IMR-90 (cell line): ENCODE measurements around the gene CNIH1. TPM values are rescaled to one million over a fixed set of nuclear protein-coding genes. Genes with fewer than 3 reads are reported as not detected.
A peak's percentile ranks its signal among the peaks of the same experiment; 100 is the strongest.
"Not testable (repeated sequence)": the region's sequence is repeated elsewhere in the genome, so short reads cannot be mapped to it uniquely, and the experiment has no call there.

ENCODE experiments used
- ATAC-seq: fragments of 200-7000 bp; cut with Tn5 transposase; 2 replicates; pipeline ENCODE4 v1.9.1; 2020; ENCODE audit warnings: low read depth, mild to moderate bottlenecking, moderate library complexity
- BruUV-seq: library from RNA; stranded (reverse); fragments of 400-500 nt; replicated peaks from 2 replicates; lab custom pipeline; 2021; lab: Mats Ljungman, UMichigan
- CTCF ChIA-PET: fragments of 300-600 bp; formaldehyde crosslinking; extraction: SDS; loops from one replicate; lab custom pipeline; 2021; ENCODE audit warnings: antibody characterized with exemption; lab: Yijun Ruan, JAX
- POLR2A ChIA-PET: fragments of 300-600 bp; sonication (Branson Sonifier 250); formaldehyde crosslinking; loops from one replicate; lab custom pipeline; 2022; ENCODE audit warnings: antibody characterized with exemption; ENCODE audit not compliant: unreplicated experiment; lab: Charles Lee
- DNase-seq: peaks from one replicate; pipeline ENCODE4 v3.0.0; 2013
- H2AFZ ChIP-seq: replicated peaks from 2 replicates; pipeline ENCODE3; 2013; ENCODE audit warnings: low read length, mild to moderate bottlenecking; ENCODE audit not compliant: poor library complexity
- H2AK5ac ChIP-seq: 2 replicates; pipeline ENCODE4 v1.6.1; 2013; ENCODE audit warnings: low read depth, low read length, inconsistent platforms
- H2AK9ac ChIP-seq: replicated peaks from 2 replicates; pipeline ENCODE3; 2013; ENCODE audit warnings: mild to moderate bottlenecking, low read depth, low read length, moderate library complexity; ENCODE audit not compliant: poor library complexity
- H2BK120ac ChIP-seq: 2 replicates; pipeline ENCODE4 v1.6.1; 2013; ENCODE audit warnings: low read depth, low read length, inconsistent platforms
- H2BK15ac ChIP-seq: 3 replicates; pipeline ENCODE4 v1.6.1; 2013; ENCODE audit warnings: low read depth, low read length, inconsistent platforms
- H2BK20ac ChIP-seq: 2 replicates; pipeline ENCODE4 v1.6.1; 2013; ENCODE audit warnings: low read depth, mild to moderate bottlenecking, inconsistent platforms, low read length, moderate library complexity
- H2BK5ac ChIP-seq: 2 replicates; pipeline ENCODE4 v1.6.1; 2013; ENCODE audit warnings: mild to moderate bottlenecking, low read depth, low read length, inconsistent platforms; ENCODE audit not compliant: poor library complexity, severe bottlenecking
- H3K14ac ChIP-seq: replicated peaks from 2 replicates; pipeline ENCODE4 v1.6.1; 2013; ENCODE audit warnings: low read depth, low read length, inconsistent platforms
- H3K18ac ChIP-seq: 2 replicates; pipeline ENCODE4 v1.6.1; 2013; ENCODE audit warnings: low read depth, low read length, control low read depth
- H3K23ac ChIP-seq: 2 replicates; pipeline ENCODE4 v1.6.1; 2013; ENCODE audit warnings: low read depth, low read length, inconsistent platforms
- H3K27ac ChIP-seq: 2 replicates; pipeline ENCODE4 v1.5.1; 2013; ENCODE audit warnings: mild to moderate bottlenecking, control low read depth, low read length; ENCODE audit not compliant: insufficient read depth
- H3K27me3 ChIP-seq: 2 replicates; pipeline ENCODE4 v1.6.1; 2013; ENCODE audit warnings: low read length; ENCODE audit not compliant: control insufficient read depth, insufficient read depth
- H3K36me3 ChIP-seq: 2 replicates; pipeline ENCODE4 v1.6.1; 2013; ENCODE audit warnings: low read length, mixed read lengths; ENCODE audit not compliant: control insufficient read depth, insufficient read depth
- H3K4ac ChIP-seq: 2 replicates; pipeline ENCODE4 v1.6.1; 2013; ENCODE audit warnings: low read depth, low read length, inconsistent platforms
- H3K4me1 ChIP-seq: 2 replicates; pipeline ENCODE4 v1.6.1; 2013; ENCODE audit warnings: low read length, mixed read lengths; ENCODE audit not compliant: control insufficient read depth, insufficient read depth
- H3K4me2 ChIP-seq: 2 replicates; pipeline ENCODE4 v1.6.1; 2013; ENCODE audit warnings: low read depth, mild to moderate bottlenecking, control low read depth, low read length, moderate library complexity
- H3K4me3 ChIP-seq: 2 replicates; pipeline ENCODE4 v1.5.1; 2013; ENCODE audit warnings: low read depth, mild to moderate bottlenecking, control low read depth, low read length, moderate library complexity; ENCODE audit not compliant: insufficient read depth
- H3K56ac ChIP-seq: 2 replicates; pipeline ENCODE4 v1.6.1; 2013; ENCODE audit warnings: low read length, inconsistent platforms; ENCODE audit not compliant: insufficient read depth; ENCODE audit errors: extremely low read depth
- H3K79me1 ChIP-seq, 2 experiments: 2 replicates each; pipeline ENCODE4 v1.6.1; 2013; ENCODE audit warnings: low read length in 2 of 2, inconsistent platforms in 1 of 2, low read depth in 1 of 2
- H3K9ac ChIP-seq: 2 replicates; pipeline ENCODE4 v1.6.1; 2013; ENCODE audit warnings: low read depth, low read length, control low read depth
- H3K9me1 ChIP-seq: 2 replicates; pipeline ENCODE4 v1.6.1; 2013; ENCODE audit warnings: low read length, inconsistent platforms; ENCODE audit not compliant: insufficient read depth
- H3K9me3 ChIP-seq: 2 replicates; pipeline ENCODE4 v1.6.1; 2013; ENCODE audit warnings: low read length; ENCODE audit not compliant: control insufficient read depth, insufficient read depth
- H4K20me1 ChIP-seq: 2 replicates; pipeline ENCODE4 v1.6.1; 2013; ENCODE audit warnings: low read length, inconsistent platforms; ENCODE audit not compliant: insufficient read depth
- H4K5ac ChIP-seq: 2 replicates; pipeline ENCODE4 v1.6.1; 2013; ENCODE audit warnings: mild to moderate bottlenecking, low read depth, low read length, control low read depth
- H4K8ac ChIP-seq, 2 experiments: 2 replicates each; pipeline ENCODE4 v1.6.1; 2013; ENCODE audit warnings: low read depth in 2 of 2, low read length in 2 of 2, control low read depth in 1 of 2, inconsistent platforms in 1 of 2
- H4K91ac ChIP-seq: 2 replicates; pipeline ENCODE4 v1.6.1; 2013; ENCODE audit warnings: low read depth, low read length, inconsistent platforms; ENCODE audit not compliant: insufficient read depth
- whole genome bisulfite sequencing, 2 experiments: methylation state at CpG; one replicate each; pipeline versions ENCODE4 v1.1.5 to v1.1.7; 2013; ENCODE audit warnings: missing lambda C conversion rate in 2 of 2; ENCODE audit not compliant: insufficient read length in 1 of 2; ENCODE audit errors: extremely low coverage in 2 of 2; 5-methylcytosine and 5-hydroxymethylcytosine counted together
- dilution Hi-C: fragments of 300-500 bp; cut with HindIII; formaldehyde crosslinking; loops from one replicate; pipeline ENCODE4 v1.14.3; 2018; ENCODE audit warnings: low sequenced_read_pairs; ENCODE audit not compliant: unreplicated experiment
- in situ Hi-C: fragments of 300-500 bp; cut with MboI; formaldehyde crosslinking; loops from 3 replicates; pipeline ENCODE4 v1.14.3; 2019; ENCODE audit warnings: low sequenced_read_pairs, inconsistent platforms, mixed read lengths
- intact Hi-C: fragments of 100-400 bp; cut with micrococcal nuclease; formaldehyde crosslinking; loops from 2 replicates; pipeline ENCODE4 v1.10.0; 2022
- polyA plus RNA-seq, 3 experiments: library from polyadenylated mRNA; depleted of rRNA; stranded (reverse); fragments of >200 nt; gene quantifications; 2 replicates each; pipeline ENCODE4 v1.2.3, GENCODE V29; 2012; ENCODE audit warnings: low replicate concordance in 1 of 3
- total RNA-seq: library from RNA; depleted of rRNA; stranded (reverse); fragments of >200 nt; gene quantifications from 2 replicates; pipeline ENCODE4 v1.2.3, GENCODE V29; 2012

CNIH1 gene
- total and polyA plus RNA-seq, 2 of the 4 experiments (the other 2 are of a cell fraction) = 244 to 284 TPM

GRCh38 chr14:54456820-54457608 lies 15.8 kb upstream of the CNIH1 start:
- H3K4me2 ChIP-seq, H3K4ac ChIP-seq, H2AK9ac ChIP-seq, H3K9me3 ChIP-seq, in situ Hi-C loops, H3K14ac ChIP-seq, H3K4me1 ChIP-seq, H4K8ac ChIP-seq, H3K9ac ChIP-seq, H3K36me3 ChIP-seq, intact Hi-C loops, dilution Hi-C loops, H2BK15ac ChIP-seq, H2BK120ac ChIP-seq, H4K20me1 ChIP-seq, H4K5ac ChIP-seq, H3K4me3 ChIP-seq, H3K18ac ChIP-seq, H3K79me1 ChIP-seq, H3K27me3 ChIP-seq, H3K9me1 ChIP-seq, H4K91ac ChIP-seq, BruUV-seq, H3K27ac ChIP-seq, H2BK5ac ChIP-seq, H2BK20ac ChIP-seq, H3K23ac ChIP-seq, H3K56ac ChIP-seq, ATAC-seq, H2AK5ac ChIP-seq, H2AFZ ChIP-seq: not testable (repeated sequence)
- WGBS, 2 experiments = no CpG with 5 or more reads among the region's 1 CpG
- ChIA-PET CTCF (interaction anchor here (0.6 to 0.7 kb wide), 2 partner anchors 17 to 529 kb away, joined by 3 to 4 read pairs; no protein-coding TSS in a partner anchor), POLR2A (interaction anchor here (0.6 kb wide), 1 partner anchor 59 kb away, joined by 5 read pairs; no protein-coding TSS in a partner anchor)
- DNase-seq = peak; percentile 32
